HEK293T (cell line): Measurements from ENCODE around the gene KIF26B.
"Not testable (repeated sequence)": the region's sequence is repeated elsewhere in the genome, so short reads cannot be mapped to it uniquely, and the experiment has no call there.

Experiments
- CTCF ChIA-PET: fragments of 350-600 bp; formaldehyde crosslinking; extraction: SDS; loops from one replicate; lab custom pipeline; 2021; ENCODE audit warnings: antibody characterized with exemption, inconsistent platforms; lab: Yijun Ruan, JAX
- POLR2A ChIA-PET: fragments of 350-600 bp; formaldehyde crosslinking; extraction: SDS; loops from one replicate; lab custom pipeline; 2020; ENCODE audit warnings: antibody characterized with exemption, inconsistent platforms; lab: Yijun Ruan, JAX
- DNase-seq: peaks from one replicate; pipeline ENCODE4 v3.0.0; 2012; ENCODE audit warnings: mixed read lengths; ENCODE audit errors: extremely low spot score
- ARNT ChIP-seq: fragments of 450-650 bp; IDR thresholded peaks from 2 replicates; pipeline ENCODE4 v1.6.1; 2017; ENCODE audit warnings: mild to moderate bottlenecking
- BHLHE40 ChIP-seq: fragments of 450-650 bp; IDR thresholded peaks from 2 replicates; pipeline ENCODE4 v1.6.1; 2016; ENCODE audit warnings: mild to moderate bottlenecking, moderate library complexity, borderline replicate concordance
- CTBP1 ChIP-seq: fragments of 450-650 bp; IDR thresholded peaks from 2 replicates; pipeline ENCODE4 v1.6.1; 2016; ENCODE audit warnings: borderline replicate concordance
- ELF4 ChIP-seq: fragments of 450-650 bp; IDR thresholded peaks from 2 replicates; pipeline ENCODE4 v1.6.1; 2017; ENCODE audit warnings: antibody characterized with exemption
- FOXA1 ChIP-seq: fragments of 450-650 bp; IDR thresholded peaks from 2 replicates; pipeline ENCODE4 v1.6.1; 2016; ENCODE audit warnings: mild to moderate bottlenecking
- FOXK2 ChIP-seq: fragments of 450-650 bp; IDR thresholded peaks from 2 replicates; pipeline ENCODE4 v1.6.1; 2016; ENCODE audit warnings: mild to moderate bottlenecking
- FOXM1 ChIP-seq: fragments of 450-650 bp; IDR thresholded peaks from 2 replicates; pipeline ENCODE4 v1.6.1; 2017; ENCODE audit warnings: mild to moderate bottlenecking, borderline replicate concordance
- HDGF ChIP-seq: fragments of 450-650 bp; IDR thresholded peaks from 2 replicates; pipeline ENCODE4 v1.6.1; 2017; ENCODE audit warnings: antibody characterized with exemption, borderline replicate concordance
- L3MBTL2 ChIP-seq: fragments of 450-650 bp; conservative IDR thresholded peaks from 2 replicates; pipeline ENCODE4 v1.6.1; 2016; ENCODE audit warnings: mild to moderate bottlenecking
- LEF1 ChIP-seq: fragments of 450-650 bp; IDR thresholded peaks from 2 replicates; pipeline ENCODE4 v1.6.1; 2017; ENCODE audit warnings: mild to moderate bottlenecking, borderline replicate concordance
- NFRKB ChIP-seq: fragments of 450-650 bp; IDR thresholded peaks from 2 replicates; pipeline ENCODE4 v1.6.1; 2016; ENCODE audit warnings: mild to moderate bottlenecking, moderate library complexity
- SP1 ChIP-seq: fragments of 450-650 bp; IDR thresholded peaks from 2 replicates; pipeline ENCODE4 v1.6.1; 2017
- SUZ12 ChIP-seq: fragments of 450-650 bp; IDR thresholded peaks from 2 replicates; pipeline ENCODE4 v1.6.1; 2016; ENCODE audit warnings: mild to moderate bottlenecking
- TARDBP ChIP-seq: fragments of 450-650 bp; IDR thresholded peaks from 2 replicates; pipeline ENCODE4 v1.6.1; 2016
- ZNF384 ChIP-seq: fragments of 450-650 bp; IDR thresholded peaks from 2 replicates; pipeline ENCODE4 v1.6.1; 2016
- TF ChIP-seq, protein P1 (sequence below): fragments of 450-650 bp; IDR thresholded peaks from 2 replicates; pipeline ENCODE4 v1.6.1; 2016

KIF26B gene

GRCh38 chr1:245694753-245695195 is 540.0 kb downstream of the KIF26B start:
- TF ChIP-seq BHLHE40 (no peak), FOXK2 (no peak)
- POLR2A ChIA-PET: no interaction called here
- no peak for DNase-seq
- CTCF ChIA-PET: no interaction called here

DNA sequence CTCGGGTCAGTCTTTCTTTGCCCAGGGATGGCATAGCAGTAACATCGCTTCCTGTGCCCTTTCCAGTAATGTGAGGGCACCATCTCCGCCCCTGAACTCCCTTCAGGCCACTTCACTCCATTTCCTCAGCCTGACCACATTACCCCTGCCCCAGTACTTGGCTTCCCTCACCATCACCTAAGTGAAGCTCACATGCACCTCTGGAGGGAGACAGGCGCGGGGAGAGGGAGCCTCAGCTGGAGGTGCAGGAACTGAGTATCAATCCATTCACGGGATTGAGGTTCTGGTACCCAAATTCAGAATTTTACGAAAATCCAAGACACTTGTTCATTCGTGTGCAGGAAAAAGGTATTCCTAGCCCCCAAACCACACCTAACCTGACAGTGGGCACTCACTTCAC is 540.4 kb downstream of the KIF26B start:
- CTCF ChIA-PET: no interaction called here

DNA sequence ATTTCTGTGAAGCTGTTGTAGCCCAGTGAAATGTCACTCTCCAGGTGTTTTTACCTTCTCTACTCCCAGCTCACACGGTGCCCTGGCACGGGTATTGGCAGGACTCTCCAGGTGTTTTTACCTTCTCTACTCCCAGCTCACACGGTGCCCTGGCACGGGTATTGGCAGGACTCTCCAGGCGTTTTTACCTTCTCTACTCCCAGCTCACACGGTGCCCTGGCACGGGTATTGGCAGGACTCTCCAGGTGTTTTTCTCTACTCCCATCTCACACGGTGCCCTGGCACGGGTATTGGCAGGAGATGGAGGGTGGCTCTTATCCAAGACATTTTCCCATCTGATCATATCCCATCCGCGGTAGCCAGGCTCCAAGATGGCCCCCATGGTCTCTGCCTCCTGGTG is 540.9 kb downstream of the KIF26B start:
- POLR2A ChIA-PET, DNase-seq, CTCF ChIA-PET: not testable (repeated sequence)

More for the DNA sequence above, 540.4 kb downstream of the KIF26B start:
- POLR2A ChIA-PET: no interaction called here
- TF ChIP-seq NFRKB (no peak), BHLHE40 (no peak), SP1 (no peak), HDGF (no peak), L3MBTL2 (no peak), ARNT (no peak), CTBP1 (no peak), ZNF384 (no peak), FOXA1 (no peak)
- TF ChIP-seq, protein P1, sequence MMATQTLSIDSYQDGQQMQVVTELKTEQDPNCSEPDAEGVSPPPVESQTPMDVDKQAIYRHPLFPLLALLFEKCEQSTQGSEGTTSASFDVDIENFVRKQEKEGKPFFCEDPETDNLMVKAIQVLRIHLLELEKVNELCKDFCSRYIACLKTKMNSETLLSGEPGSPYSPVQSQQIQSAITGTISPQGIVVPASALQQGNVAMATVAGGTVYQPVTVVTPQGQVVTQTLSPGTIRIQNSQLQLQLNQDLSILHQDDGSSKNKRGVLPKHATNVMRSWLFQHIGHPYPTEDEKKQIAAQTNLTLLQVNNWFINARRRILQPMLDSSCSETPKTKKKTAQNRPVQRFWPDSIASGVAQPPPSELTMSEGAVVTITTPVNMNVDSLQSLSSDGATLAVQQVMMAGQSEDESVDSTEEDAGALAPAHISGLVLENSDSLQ: no peak
- no peak for DNase-seq

DNA sequence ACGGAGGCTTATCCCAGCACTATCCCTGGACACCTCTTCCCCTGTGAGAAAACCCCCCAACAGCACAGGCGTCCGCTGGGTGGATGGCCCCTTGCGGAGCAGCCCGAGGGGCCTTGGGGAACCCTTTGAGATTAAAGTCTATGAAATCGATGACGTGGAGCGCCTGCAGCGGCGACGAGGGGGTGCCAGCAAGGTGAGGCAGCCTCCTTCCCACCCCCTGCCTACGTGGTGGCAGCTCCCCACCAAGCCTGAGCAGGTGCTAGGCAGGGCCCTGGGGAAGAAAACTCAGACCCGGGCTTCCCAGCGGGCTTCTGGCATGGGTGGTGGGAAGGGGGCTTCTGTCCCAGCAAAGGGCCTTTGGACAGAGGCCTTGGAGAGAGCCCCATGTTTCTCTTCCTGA is 543.3 kb downstream of the KIF26B start:
- ChIA-PET POLR2A (no interaction called here), CTCF (no interaction called here)
- DNase-seq: no peak
- no peak for TF ChIP-seq CTBP1
- no peak for TF ChIP-seq FOXK2
- TF ChIP-seq ARNT: no peak

DNA sequence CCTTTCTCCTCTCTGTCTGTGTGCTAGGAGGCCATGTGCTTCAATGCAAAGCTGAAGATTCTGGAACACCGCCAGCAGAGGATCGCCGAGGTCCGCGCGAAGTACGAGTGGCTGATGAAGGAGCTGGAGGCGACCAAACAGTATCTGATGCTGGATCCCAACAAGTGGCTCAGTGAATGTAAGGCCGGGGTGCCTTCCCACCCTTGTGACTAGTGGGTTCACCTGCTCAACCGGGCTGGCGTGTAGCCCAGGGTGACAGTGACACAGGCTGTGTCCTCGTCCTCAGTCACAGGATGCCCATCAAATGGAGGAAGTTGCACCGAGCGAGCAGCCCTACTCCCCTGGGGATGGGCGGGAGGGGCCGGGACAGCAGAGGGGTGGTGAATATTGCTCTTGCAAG is 544.1 kb downstream of the KIF26B start:
- DNase-seq: no peak
- TF ChIP-seq FOXM1: no peak
- TF ChIP-seq ZNF384: no peak
- TF ChIP-seq FOXA1: no peak
- TF ChIP-seq ELF4: no peak
- no peak for TF ChIP-seq L3MBTL2
- TF ChIP-seq LEF1: no peak
- TF ChIP-seq NFRKB: no peak
- TF ChIP-seq, protein P1: no peak
- no peak for TF ChIP-seq SUZ12
- no peak for TF ChIP-seq TARDBP
- no peak for TF ChIP-seq HDGF
- ChIA-PET CTCF (no interaction called here), POLR2A (no interaction called here)

- CTCF ChIA-PET: no interaction called here
- POLR2A ChIA-PET: no interaction called here
- TF ChIP-seq SP1: no peak
- TF ChIP-seq L3MBTL2: no peak
- no peak for TF ChIP-seq NFRKB
Measured at GRCh38 chr1:245700631-245701030, 545.8 kb downstream of the KIF26B start.

GRCh38 chr1:245701631-245702030 is 546.8 kb downstream of the KIF26B start:
- no peak for TF ChIP-seq FOXA1
- no peak for TF ChIP-seq FOXK2
- TF ChIP-seq ARNT: no peak
- TF ChIP-seq CTBP1: no peak
- TF ChIP-seq L3MBTL2: no peak
- CTCF ChIA-PET: no interaction called here
- POLR2A ChIA-PET: no interaction called here
- DNase-seq: no peak

More at GRCh38 chr1:245700631-245701030, 545.8 kb downstream of the KIF26B start:
- no peak for DNase-seq

DNA sequence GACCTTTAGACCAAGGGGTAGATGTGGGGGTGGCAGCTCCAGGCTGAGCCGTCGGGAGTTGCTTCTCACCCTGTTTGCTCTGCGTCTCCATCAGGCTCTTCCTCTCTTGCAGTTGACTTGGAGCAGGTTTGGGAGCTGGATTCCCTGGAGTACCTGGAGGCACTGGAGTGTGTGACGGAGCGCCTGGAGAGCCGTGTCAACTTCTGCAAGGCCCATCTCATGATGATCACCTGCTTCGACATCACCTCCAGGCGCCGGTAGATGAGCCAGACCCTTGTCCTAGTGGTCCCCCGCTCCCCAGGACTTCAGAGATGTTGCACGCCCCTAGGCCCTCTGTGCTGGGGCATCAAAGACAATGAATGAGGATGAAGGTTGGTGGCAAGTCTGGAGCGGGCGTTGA is 547.6 kb downstream of the KIF26B start:
- no peak for DNase-seq
- POLR2A ChIA-PET: no interaction called here
- CTCF ChIA-PET: no interaction called here
- no peak for TF ChIP-seq ARNT
- TF ChIP-seq BHLHE40: no peak
- TF ChIP-seq NFRKB: no peak
- no peak for TF ChIP-seq FOXK2
- TF ChIP-seq FOXA1: no peak
- no peak for TF ChIP-seq HDGF
- TF ChIP-seq LEF1: no peak
- no peak for TF ChIP-seq SUZ12
- no peak for TF ChIP-seq ZNF384
- no peak for TF ChIP-seq SP1
- no peak for TF ChIP-seq FOXM1
- TF ChIP-seq TARDBP: no peak
- TF ChIP-seq, protein P1: no peak
- no peak for TF ChIP-seq ELF4
